Measurements from ENCODE around the gene TRABD2B. TPM values are rescaled to one million over a fixed set of nuclear protein-coding genes. Genes with fewer than 3 reads are reported as not detected.

TRABD2B gene
- total and polyA plus RNA-seq, 2 experiments from 2014 or later, result 1.6 to 2.0 TPM

GRCh38 chr1:47819574-47819888 lies 177.7 kb downstream of the TRABD2B start:
- Mint-ChIP-seq H3K4me1 (peaks cover 9% of the 10 kb centered on the region; the same call in 2 of the 3 replicates), H3K9me3 (no peaks in the 10 kb centered on the region), H3K27me3 (ENCODE audit: insufficient read depth, low read depth, poor library complexity) (peaks cover 5% of the 10 kb centered on the region), H3K4me3 (no peak overlapping the region), H3K27ac (no peak overlapping the region), H3K36me3 (ENCODE audit: low read depth) (no peaks in the 10 kb centered on the region)
- H3K27ac ChIP-seq (ENCODE audit: low read depth), result no peak overlapping the region
- TF ChIP-seq REST (IDR thresholded peaks at IDR 0.05; ENCODE audit: unreplicated experiment), result no peak
- no peak for TF ChIP-seq EZH2phosphoT487 (IDR thresholded peaks at IDR 0.05; ENCODE audit: unreplicated experiment)
- TF ChIP-seq CREB1 (CRISPR knock-in tag; IDR thresholded peaks at IDR 0.05; ENCODE audit: low read depth), result no peak
- no peak for TF ChIP-seq JUNB (IDR thresholded peaks at IDR 0.05; ENCODE audit: unreplicated experiment)
- TF ChIP-seq ZNF331 (CRISPR knock-in tag; IDR thresholded peaks at IDR 0.05; ENCODE audit: low read depth), result no peak
- no peak for TF ChIP-seq ZNF462 (CRISPR knock-in tag; IDR thresholded peaks at IDR 0.05)
- TF ChIP-seq ETS1 (IDR thresholded peaks at IDR 0.05), result no peak
- TF ChIP-seq NANOG (IDR thresholded peaks at IDR 0.05; ENCODE audit: borderline replicate concordance), result no peak
- no peak for TF ChIP-seq STAT1 (IDR thresholded peaks at IDR 0.05; ENCODE audit: unreplicated experiment)
- no peak for TF ChIP-seq CTCF (conservative IDR thresholded peaks at IDR 0.05; ENCODE audit: low read depth in 2 of 2)
- TF ChIP-seq EZH2 (IDR thresholded peaks at IDR 0.05; ENCODE audit: low read depth, unreplicated experiment), result no peak
- TF ChIP-seq ZNF114 (CRISPR knock-in tag; IDR thresholded peaks at IDR 0.05), result no peak
- TF ChIP-seq POLR2AphosphoS5 (IDR thresholded peaks at IDR 0.05; ENCODE audit: low read depth), result no peak
- H3K27me3 ChIP-seq (ENCODE audit: insufficient read depth), result no peaks in the 10 kb centered on the region
- H3K4me1 ChIP-seq (ENCODE audit: insufficient read depth), result no peaks in the 10 kb centered on the region
- H3K36me3 ChIP-seq (ENCODE audit: insufficient read depth), result no peaks in the 10 kb centered on the region
- no peaks in the 10 kb centered on the region for H3K9me2 ChIP-seq (ENCODE audit: insufficient read depth)
- no peak overlapping the region for H3K4me3 ChIP-seq
- 0 out of 2 replicates have a peak, but pooled peaks cover 2% of the 10 kb centered on the region for H4K20me1 ChIP-seq (replicated peaks; ENCODE audit: insufficient read depth)
- H3K4me2 ChIP-seq, result no peak overlapping the region
- no peak for ATAC-seq
- DNase-seq (ENCODE audit: low spot score), result no peak
- no peak overlapping the region for H2AFZ ChIP-seq
- no peaks in the 10 kb centered on the region for H3F3A ChIP-seq (replicated peaks; ENCODE audit: low read depth)
- no peaks in the 10 kb centered on the region for H3K79me2 ChIP-seq (replicated peaks; ENCODE audit: insufficient read depth)
